Stomach (tissue), 9 donors: ENCODE measurements around the gene COL4A2. TPM values are rescaled to one million over a fixed set of nuclear protein-coding genes. Genes with fewer than 3 reads are reported as not detected.

Experiments
- DNase-seq, 2 donors: peaks; one replicate each; pipeline versions ENCODE4 v3.0.0 to v3.0.0-alpha.2; 2013 to 2019
- H3K27ac ChIP-seq, 5 donors: fragments of 200-600 bp in 4 of 5; sonication (generic) in 4 of 5; one replicate each; pipeline ENCODE4 v1.5.1; 2013 to 2019; ENCODE audit warnings: mild to moderate bottlenecking in 1 of 5, moderate library complexity in 1 of 5
- H3K27me3 ChIP-seq, 3 donors: fragments of 200-600 bp; sonication (generic); one replicate each; pipeline ENCODE4 v1.5.1; 2017 to 2019; ENCODE audit warnings: mixed run types in 1 of 3
- H3K36me3 ChIP-seq, 4 donors: fragments of 200-600 bp; sonication (generic); 1 replicate in 3 of 4; 2 replicates in 1 of 4; pipeline ENCODE4 v1.5.1; 2016 to 2019
- H3K4me1 ChIP-seq, 4 donors: fragments of 200-600 bp; sonication (generic); one replicate each; pipeline ENCODE4 v1.5.1; 2016 to 2019
- H3K4me3 ChIP-seq, 4 donors: fragments of 200-600 bp; sonication (generic) in 3 of 4; one replicate each; pipeline ENCODE4 v1.5.1; 2016 to 2019; ENCODE audit warnings: mild to moderate bottlenecking in 1 of 4
- H3K9me3 ChIP-seq, 4 donors: fragments of 200-600 bp; sonication (generic); one replicate each; pipeline ENCODE4 v1.5.1; 2016 to 2019
- CTCF ChIP-seq, 7 experiments: fragments of 450-650 bp in 4 of 7; fragments of 200-600 bp in 3 of 7; sonication (generic) in 3 of 7; IDR thresholded peaks; one replicate each; pipeline ENCODE4 v1.5.1; 2016 to 2019; ENCODE audit warnings: antibody characterized with exemption in 7 of 7, control low read depth in 2 of 7, mild to moderate bottlenecking in 1 of 7
- EP300 ChIP-seq: sonication (generic); formaldehyde crosslinking; IDR thresholded peaks from one replicate; pipeline ENCODE4 v1.6.1; 2017; ENCODE audit warnings: antibody characterized with exemption
- POLR2A ChIP-seq, 4 donors: fragments of 450-650 bp; IDR thresholded peaks; one replicate each; pipeline ENCODE4 v1.6.1; 2016; ENCODE audit warnings: antibody characterized with exemption in 4 of 4, control low read depth in 2 of 4, mild to moderate bottlenecking in 1 of 4, moderate library complexity in 1 of 4
- POLR2AphosphoS5 ChIP-seq, 3 donors: sonication (generic); formaldehyde crosslinking; IDR thresholded peaks; one replicate each; pipeline ENCODE4 v1.6.1; 2016; ENCODE audit warnings: antibody characterized with exemption in 3 of 3
- WGBS, 5 donors: extraction: QIAGEN DNeasy Blood & Tissue Kit in 3 of 5; methylation state at CpG; one replicate each; pipeline versions ENCODE4 v1.1.5 to v1.1.7; 2013 to 2018; 5-methylcytosine and 5-hydroxymethylcytosine counted together
- intact Hi-C: fragments of 100-400 bp; cut with DNase I; formaldehyde crosslinking; loops from one replicate; pipeline ENCODE4 v1.15.1; 2023; ENCODE audit warnings: low total_unique reads
- polyA plus RNA-seq, 3 donors: library from polyadenylated mRNA; stranded (reverse); fragments of 200-250 nt; gene quantifications; one replicate each; pipeline ENCODE4 v1.2.3, GENCODE V29; 2013
- total RNA-seq, 5 donors: library from RNA; depleted of rRNA; stranded (reverse); fragments of >200 nt; gene quantifications; one replicate each; pipeline versions ENCODE4 v1.1.0 to v1.2.3, GENCODE V29; 2014 to 2016
- donor health status: healthy with polysubstance abuse.
- donor health status: Bipolar disorder and iron deficiency.
- donor health status: healthy.

Gene COL4A2
- total and polyA plus RNA-seq, 8 donors: 24.0 to 531 (median 214) TPM

GRCh38 chr13:110336108-110336507 is 29.0 kb downstream of the COL4A2 start:
- no peak for TF ChIP-seq POLR2A (IDR thresholded peaks at IDR 0.05)
- TF ChIP-seq CTCF (IDR thresholded peaks at IDR 0.05): no peak
- no peak for TF ChIP-seq POLR2AphosphoS5 (IDR thresholded peaks at IDR 0.05)
- TF ChIP-seq EP300: no peak
- Histone ChIP-seq H3K4me1 (peaks cover 0 to 97% (median 56%) of the 10 kb centered on the region in 4 donors), H3K4me3 (no peak overlapping the region), H3K27ac (peak overlapping the region; percentile 17 to 92 (median 88)), H3K36me3 (no peaks in the 10 kb centered on the region), H3K27me3 (no peaks in the 10 kb centered on the region), H3K9me3 (no peaks in the 10 kb centered on the region)
- intact Hi-C loops: no loop called here
- DNase-seq: no peak
- WGBS, 5 donors: 88 to 94% (median 93%) methylated on average over 9 of the region's 9 CpGs

- H3K4me1 ChIP-seq: peaks cover 2 to 97% (median 56%) of the 10 kb centered on the region in 4 donors
- no peaks in the 10 kb centered on the region for H3K9me3 ChIP-seq
- intact Hi-C loops: no loop called here
- H3K36me3 ChIP-seq: no peaks in the 10 kb centered on the region
- no peaks in the 10 kb centered on the region for H3K27me3 ChIP-seq
- no peak for DNase-seq
- peak overlapping the region in 4 of 5 donors; percentile 85 to 92 (median 89) for H3K27ac ChIP-seq
- WGBS, 5 donors: 52 to 72% (median 66%) methylated on average over 5 of the region's 5 CpGs
- TF ChIP-seq EP300 (peak; percentile 5), CTCF (IDR thresholded peaks at IDR 0.05) (no peak), POLR2AphosphoS5 (IDR thresholded peaks at IDR 0.05) (peak in 1 of 3 donors; percentile 67)
- H3K4me3 ChIP-seq: no peak overlapping the region
Measured at GRCh38 chr13:110336681-110337080, 29.6 kb downstream of the COL4A2 start.

GRCh38 chr13:110337247-110337646 is 30.2 kb downstream of the COL4A2 start:
- DNase-seq: no peak
- Histone ChIP-seq H3K9me3 (no peaks in the 10 kb centered on the region), H3K36me3 (no peaks in the 10 kb centered on the region), H3K4me3 (no peak overlapping the region), H3K27ac (peak overlapping the region; percentile 19 to 92 (median 88)), H3K4me1 (peaks cover 7 to 99% (median 54%) of the 10 kb centered on the region in 4 donors), H3K27me3 (no peaks in the 10 kb centered on the region)
- intact Hi-C loops: no loop called here
- peak in 1 of 3 donors; percentile 73 for TF ChIP-seq POLR2AphosphoS5 (IDR thresholded peaks at IDR 0.05)
- TF ChIP-seq CTCF (IDR thresholded peaks at IDR 0.05): no peak
- no peak for TF ChIP-seq POLR2A (IDR thresholded peaks at IDR 0.05)
- TF ChIP-seq EP300: no peak
- 53 to 82% (median 79%) methylated on average over 7 of the region's 7 CpGs for WGBS, 5 donors

GRCh38 chr13:110338441-110339101 is 31.5 kb downstream of the COL4A2 start:
- intact Hi-C loops: no loop called here
- no peak overlapping the region for H3K4me3 ChIP-seq
- no peaks in the 10 kb centered on the region for H3K9me3 ChIP-seq
- DNase-seq: peak in 1 of 2 donors; percentile 77
- peaks cover 7 to 99% (median 55%) of the 10 kb centered on the region in 4 donors for H3K4me1 ChIP-seq
- TF ChIP-seq POLR2AphosphoS5 (IDR thresholded peaks at IDR 0.05): peak in 2 of 3 donors; percentile 27 to 56
- TF ChIP-seq POLR2A (IDR thresholded peaks at IDR 0.05): no peak
- no peak for TF ChIP-seq CTCF (IDR thresholded peaks at IDR 0.05)
- TF ChIP-seq EP300: peak; percentile 62
- H3K27ac ChIP-seq: peak overlapping the region; percentile 34 to 92 (median 88)
- no peaks in the 10 kb centered on the region for H3K36me3 ChIP-seq
- 41 to 50% (median 46%) methylated on average over 13 of the region's 13 CpGs for WGBS, 5 donors
- H3K27me3 ChIP-seq: no peaks in the 10 kb centered on the region
